Measurements from ENCODE around the gene NOP53.

DNA sequence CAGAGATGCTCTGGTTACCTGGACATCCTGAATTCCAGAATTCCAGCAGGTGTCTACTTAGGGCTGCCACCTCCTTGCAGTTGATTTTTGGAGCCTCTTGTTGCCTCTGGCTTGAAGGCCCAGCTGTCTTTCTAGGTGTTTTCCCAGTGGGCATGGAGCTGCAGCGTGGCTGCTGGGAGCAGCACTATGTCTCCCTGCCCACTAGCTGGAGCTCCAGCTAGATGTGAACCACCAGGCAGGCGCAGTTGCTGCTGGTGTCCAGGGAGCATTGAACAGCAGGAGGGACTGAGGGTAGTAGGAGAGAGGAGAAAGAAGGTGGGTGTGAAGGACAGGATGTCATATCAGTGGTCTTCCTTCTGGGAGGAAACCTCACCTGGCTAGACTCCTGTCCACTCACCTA lies 23.3 kb downstream of the NOP53 start:
- TF ChIP-seq BCL3 (CRISPR knock-in tag; IDR thresholded peaks at IDR 0.05), result no peak
- no peak for TF ChIP-seq GABPA (IDR thresholded peaks at IDR 0.05; ENCODE audit: low read depth, low read length)
- TF ChIP-seq GABPA (CRISPR knock-in tag; IDR thresholded peaks at IDR 0.05; ENCODE audit: low read depth), result no peak
- no peak for TF ChIP-seq CHCHD3 (CRISPR knock-in tag; IDR thresholded peaks at IDR 0.05)
- no peak for TF ChIP-seq FOXO4 (CRISPR knock-in tag; conservative IDR thresholded peaks at IDR 0.05)
- TF ChIP-seq ZBTB42 (CRISPR knock-in tag; IDR thresholded peaks at IDR 0.05), result no peak
- no peak for TF ChIP-seq CEBPZ (IDR thresholded peaks at IDR 0.05; ENCODE audit: low read length)
- TF ChIP-seq, protein P1, sequence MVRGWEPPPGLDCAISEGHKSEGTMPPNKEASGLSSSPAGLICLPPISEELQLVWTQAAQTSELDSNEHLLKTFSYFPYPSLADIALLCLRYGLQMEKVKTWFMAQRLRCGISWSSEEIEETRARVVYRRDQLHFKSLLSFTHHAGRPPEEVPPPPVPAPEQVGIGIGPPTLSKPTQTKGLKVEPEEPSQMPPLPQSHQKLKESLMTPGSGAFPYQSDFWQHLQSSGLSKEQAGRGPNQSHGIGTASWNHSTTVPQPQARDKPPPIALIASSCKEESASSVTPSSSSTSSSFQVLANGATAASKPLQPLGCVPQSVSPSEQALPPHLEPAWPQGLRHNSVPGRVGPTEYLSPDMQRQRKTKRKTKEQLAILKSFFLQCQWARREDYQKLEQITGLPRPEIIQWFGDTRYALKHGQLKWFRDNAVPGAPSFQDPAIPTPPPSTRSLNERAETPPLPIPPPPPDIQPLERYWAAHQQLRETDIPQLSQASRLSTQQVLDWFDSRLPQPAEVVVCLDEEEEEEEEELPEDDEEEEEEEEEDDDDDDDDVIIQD (CRISPR knock-in tag; IDR thresholded peaks at IDR 0.05; ENCODE audit: low read depth), result no peak
- no peak for TF ChIP-seq BHLHE40 (IDR thresholded peaks at IDR 0.05; ENCODE audit: low read length)
- TF ChIP-seq ATF3 (CRISPR knock-in tag; IDR thresholded peaks at IDR 0.05), result no peak
- no peak for TF ChIP-seq NFE2 (CRISPR knock-in tag; IDR thresholded peaks at IDR 0.05)
